GM23248 (cell line): ENCODE results near the gene ZNF155. TPM values are rescaled to one million over a fixed set of nuclear protein-coding genes. Genes with fewer than 3 reads are reported as not detected.

Experiments
- DNase-seq: peaks from one replicate; pipeline ENCODE4 v3.0.0-alpha.2; 2015
- H2AFZ ChIP-seq: fragments of 200-600 bp; sonication (generic); 2 replicates; pipeline ENCODE4 v1.6.1; 2016; ENCODE audit warnings: antibody characterized with exemption
- H3F3A ChIP-seq: fragments of 200-600 bp; sonication (generic); 2 replicates; pipeline ENCODE4 v1.6.1; 2016; ENCODE audit warnings: mild to moderate bottlenecking, antibody characterized with exemption, mixed run types; ENCODE audit not compliant: insufficient read depth
- H3K27ac ChIP-seq: fragments of 200-600 bp; sonication (generic); 2 replicates; pipeline ENCODE4 v1.5.1; 2016; ENCODE audit warnings: mild to moderate bottlenecking
- H3K27me3 ChIP-seq: fragments of 200-600 bp; sonication (generic); replicated peaks from 2 replicates; pipeline ENCODE4 v1.6.1; 2016; ENCODE audit warnings: mild to moderate bottlenecking; ENCODE audit not compliant: insufficient read depth
- H3K36me3 ChIP-seq: fragments of 200-600 bp; sonication (generic); 2 replicates; pipeline ENCODE4 v1.6.1; 2016; ENCODE audit warnings: low read depth, mild to moderate bottlenecking
- H3K4me1 ChIP-seq: fragments of 200-600 bp; sonication (generic); 2 replicates; pipeline ENCODE4 v1.6.1; 2016; ENCODE audit warnings: mild to moderate bottlenecking; ENCODE audit not compliant: insufficient read depth
- H3K4me2 ChIP-seq: fragments of 200-600 bp; sonication (generic); one replicate; pipeline ENCODE4 v1.6.1; 2016; ENCODE audit warnings: mild to moderate bottlenecking; ENCODE audit not compliant: unreplicated experiment
- H3K4me3 ChIP-seq: fragments of 200-600 bp; sonication (generic); 2 replicates; pipeline ENCODE4 v1.5.1; 2016; ENCODE audit warnings: mild to moderate bottlenecking
- H3K79me2 ChIP-seq: fragments of 200-600 bp; sonication (generic); 2 replicates; pipeline ENCODE4 v1.6.1; 2016; ENCODE audit warnings: mild to moderate bottlenecking; ENCODE audit not compliant: insufficient read depth
- H3K9ac ChIP-seq: fragments of 200-600 bp; sonication (generic); 2 replicates; pipeline ENCODE4 v1.6.1; 2016; ENCODE audit warnings: mild to moderate bottlenecking
- H3K9me2 ChIP-seq: fragments of 200-600 bp; sonication (generic); 2 replicates; pipeline ENCODE4 v1.6.1; 2016; ENCODE audit warnings: mixed run types, mild to moderate bottlenecking, moderate library complexity; ENCODE audit not compliant: insufficient read depth
- H3K9me3 ChIP-seq: fragments of 200-600 bp; sonication (generic); one replicate; pipeline ENCODE4 v1.6.1; 2017; ENCODE audit warnings: low read depth
- H4K20me1 ChIP-seq: fragments of 200-600 bp; sonication (generic); 2 replicates; pipeline ENCODE4 v1.6.0; 2016; ENCODE audit not compliant: insufficient read depth
- EZH2 ChIP-seq: fragments of 200-600 bp; sonication (generic); IDR thresholded peaks from 2 replicates; pipeline ENCODE4 v1.6.1; 2018; ENCODE audit warnings: antibody characterized with exemption, mild to moderate bottlenecking; ENCODE audit not compliant: insufficient read depth, poor library complexity, severe bottlenecking
- EZH2phosphoT487 ChIP-seq: fragments of 200-600 bp; sonication (generic); IDR thresholded peaks from 2 replicates; pipeline ENCODE4 v1.6.1; 2018; ENCODE audit warnings: antibody characterized with exemption, moderate library complexity, mild to moderate bottlenecking, low read depth; ENCODE audit not compliant: insufficient read depth
- WGBS, 2 experiments: methylation state at CpG; one replicate each; pipeline ENCODE4 v1.1.6; 2015 to 2017; ENCODE audit warnings: low lambda C conversion rate in 2 of 2, low coverage in 1 of 2; ENCODE audit errors: missing lambda C conversion rate in 2 of 2; 5-methylcytosine and 5-hydroxymethylcytosine counted together
- in situ Hi-C: fragments of 300-500 bp; cut with MboI; formaldehyde crosslinking; loops from 2 replicates; pipeline ENCODE4 v1.15.0; 2020
- polyA plus RNA-seq: library from polyadenylated mRNA; unstranded; fragments of >200 nt; fragmentation: Nextera tagmentation; extraction: Ambion mirVana; gene quantifications from 2 replicates; pipeline ENCODE4 v1.2.1, GENCODE V29; 2016
- total RNA-seq: library from RNA; depleted of rRNA; stranded (reverse); fragments of >200 nt; shearing (Covaris generic); gene quantifications from 2 replicates; pipeline ENCODE4 v1.2.3, GENCODE V29; 2014

Gene ZNF155
- total and polyA plus RNA-seq, 2 experiments from 2014 or later = 5.2 to 13.7 TPM

- Histone ChIP-seq H3K9ac (no peak overlapping the region), H3F3A (no peaks in the 10 kb centered on the region), H3K4me2 (no peak overlapping the region), H4K20me1 (no peaks in the 10 kb centered on the region), H3K9me2 (no peaks in the 10 kb centered on the region), H2AFZ (no peak overlapping the region), H3K36me3 (peaks cover 41% of the 10 kb centered on the region), H3K4me1 (peaks cover 9% of the 10 kb centered on the region; the same call in 1 of the 2 replicates), H3K27me3 (no peaks in the 10 kb centered on the region), H3K79me2 (peaks cover 49% of the 10 kb centered on the region), H3K9me3 (no peaks in the 10 kb centered on the region), H3K27ac (no peak overlapping the region), H3K4me3 (no peak overlapping the region)
- TF ChIP-seq EZH2 = no peak
- no peak for TF ChIP-seq EZH2phosphoT487
- in situ Hi-C loops = no loop called here
- WGBS, 2 experiments = 96 to 97% methylated on average over 6 of the region's 6 CpGs
- no peak for DNase-seq
Measured at GRCh38 chr19:44007473-44007872, 23.5 kb downstream of the ZNF155 start.

- Histone ChIP-seq H3K27ac (no peak overlapping the region), H3K9ac (no peak overlapping the region), H3K4me2 (no peak overlapping the region), H3K4me3 (no peak overlapping the region), H3K4me1 (no peaks in the 10 kb centered on the region), H2AFZ (no peak overlapping the region), H3K79me2 (peaks cover 22% of the 10 kb centered on the region; the same call in 1 of the 2 replicates), H3F3A (no peaks in the 10 kb centered on the region), H3K9me3 (no peaks in the 10 kb centered on the region), H3K9me2 (no peaks in the 10 kb centered on the region), H4K20me1 (no peaks in the 10 kb centered on the region), H3K27me3 (no peaks in the 10 kb centered on the region), H3K36me3 (peaks cover 46% of the 10 kb centered on the region)
- no peak for DNase-seq
- in situ Hi-C loops = no loop called here
- TF ChIP-seq EZH2 (no peak), EZH2phosphoT487 (no peak)
- WGBS, 2 experiments = 92 to 94% methylated on average over 5 of the region's 5 CpGs
Measured at GRCh38 chr19:44010468-44010867, 26.5 kb downstream of the ZNF155 start.

- H3K79me2 ChIP-seq = no peaks in the 10 kb centered on the region
- H3K4me2 ChIP-seq = no peak overlapping the region
- no peak overlapping the region for H2AFZ ChIP-seq
- no peaks in the 10 kb centered on the region for H4K20me1 ChIP-seq
- no peaks in the 10 kb centered on the region for H3F3A ChIP-seq
- no peak for DNase-seq
- in situ Hi-C loops = no loop called here
- H3K4me1 ChIP-seq = no peaks in the 10 kb centered on the region
- H3K9me3 ChIP-seq = no peaks in the 10 kb centered on the region
- TF ChIP-seq EZH2phosphoT487 (no peak), EZH2 (no peak)
- no peak overlapping the region for H3K27ac ChIP-seq
- no peak overlapping the region for H3K4me3 ChIP-seq
- H3K9ac ChIP-seq = no peak overlapping the region
- H3K27me3 ChIP-seq = no peaks in the 10 kb centered on the region
- no peaks in the 10 kb centered on the region for H3K9me2 ChIP-seq
- 7 to 12% methylated on average over 2 of the region's 2 CpGs for WGBS, 2 experiments
- no peaks in the 10 kb centered on the region for H3K36me3 ChIP-seq
Measured at GRCh38 chr19:44019498-44019897, 35.5 kb downstream of the ZNF155 start.

- Histone ChIP-seq H3K27ac (no peak overlapping the region), H3K9me3 (no peaks in the 10 kb centered on the region), H3K9me2 (no peaks in the 10 kb centered on the region), H4K20me1 (no peaks in the 10 kb centered on the region), H3K4me2 (no peak overlapping the region), H2AFZ (no peak overlapping the region), H3F3A (no peaks in the 10 kb centered on the region), H3K4me1 (peaks cover 5% of the 10 kb centered on the region; the same call in 1 of the 2 replicates), H3K27me3 (no peaks in the 10 kb centered on the region), H3K36me3 (no peaks in the 10 kb centered on the region), H3K4me3 (no peak overlapping the region), H3K79me2 (peaks cover 11% of the 10 kb centered on the region), H3K9ac (no peak overlapping the region)
- DNase-seq = no peak
- in situ Hi-C loops = no loop called here
- no peak for TF ChIP-seq EZH2
- no peak for TF ChIP-seq EZH2phosphoT487
Measured at GRCh38 chr19:44021221-44021620, 37.2 kb downstream of the ZNF155 start.

- 49 to 51% methylated on average over 4 of the region's 4 CpGs for WGBS, 2 experiments
- Histone ChIP-seq H3K4me3 (peak overlapping the region; percentile 100), H3F3A (no peaks in the 10 kb centered on the region), H3K4me2 (peak overlapping the region; percentile 85), H2AFZ (peak overlapping the region; percentile 99), H3K9me2 (no peaks in the 10 kb centered on the region), H3K79me2 (peaks cover 12% of the 10 kb centered on the region), H3K36me3 (peaks cover 19% of the 10 kb centered on the region), H4K20me1 (no peaks in the 10 kb centered on the region), H3K27me3 (no peaks in the 10 kb centered on the region), H3K4me1 (peaks cover 5% of the 10 kb centered on the region; the same call in 1 of the 2 replicates), H3K27ac (0 out of 2 replicates have a peak overlapping the region, but pooled peaks have one; percentile 50), H3K9ac (peak overlapping the region; percentile 94), H3K9me3 (no peaks in the 10 kb centered on the region)
- no peak for DNase-seq
- TF ChIP-seq EZH2phosphoT487 (no peak), EZH2 (no peak)
- in situ Hi-C loops = no loop called here
Measured at GRCh38 chr19:44024900-44025216, 40.9 kb downstream of the ZNF155 start.
